ENCODE measurements around the gene PPP2R1B. TPM values are rescaled to one million over a fixed set of nuclear protein-coding genes. Genes with fewer than 3 reads are reported as not detected.

Gene PPP2R1B
- total RNA-seq, 1 experiment from 2014 or later: 27.3 TPM

DNA sequence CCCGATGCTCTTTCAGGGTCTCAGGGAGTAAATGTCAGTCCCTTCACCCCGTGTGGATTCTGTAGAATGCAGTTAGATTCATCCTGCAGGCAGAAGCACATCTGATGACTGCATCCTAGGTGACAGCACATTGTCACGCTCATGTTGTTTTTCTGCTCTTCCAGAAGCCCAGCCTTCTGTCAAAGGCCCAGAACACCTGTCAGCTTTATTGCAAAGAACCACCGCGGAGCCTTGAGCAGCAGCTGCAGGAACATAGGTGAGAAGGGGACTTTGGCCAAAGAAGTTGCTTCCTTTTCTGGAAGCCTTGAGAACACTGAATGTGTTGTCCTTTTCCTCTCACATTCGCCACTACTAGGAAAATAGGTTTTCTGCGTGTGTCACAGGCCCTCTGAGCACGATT lies 43.7 kb downstream of the PPP2R1B start:
- H3K27ac Mint-ChIP-seq (ENCODE audit: low read depth, unreplicated experiment): no peak overlapping the region
- TF ChIP-seq, protein P1, sequence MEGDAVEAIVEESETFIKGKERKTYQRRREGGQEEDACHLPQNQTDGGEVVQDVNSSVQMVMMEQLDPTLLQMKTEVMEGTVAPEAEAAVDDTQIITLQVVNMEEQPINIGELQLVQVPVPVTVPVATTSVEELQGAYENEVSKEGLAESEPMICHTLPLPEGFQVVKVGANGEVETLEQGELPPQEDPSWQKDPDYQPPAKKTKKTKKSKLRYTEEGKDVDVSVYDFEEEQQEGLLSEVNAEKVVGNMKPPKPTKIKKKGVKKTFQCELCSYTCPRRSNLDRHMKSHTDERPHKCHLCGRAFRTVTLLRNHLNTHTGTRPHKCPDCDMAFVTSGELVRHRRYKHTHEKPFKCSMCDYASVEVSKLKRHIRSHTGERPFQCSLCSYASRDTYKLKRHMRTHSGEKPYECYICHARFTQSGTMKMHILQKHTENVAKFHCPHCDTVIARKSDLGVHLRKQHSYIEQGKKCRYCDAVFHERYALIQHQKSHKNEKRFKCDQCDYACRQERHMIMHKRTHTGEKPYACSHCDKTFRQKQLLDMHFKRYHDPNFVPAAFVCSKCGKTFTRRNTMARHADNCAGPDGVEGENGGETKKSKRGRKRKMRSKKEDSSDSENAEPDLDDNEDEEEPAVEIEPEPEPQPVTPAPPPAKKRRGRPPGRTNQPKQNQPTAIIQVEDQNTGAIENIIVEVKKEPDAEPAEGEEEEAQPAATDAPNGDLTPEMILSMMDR (IDR thresholded peaks at IDR 0.05; ENCODE audit: unreplicated experiment): no peak
- no peaks in the 10 kb centered on the region for H3K27me3 Mint-ChIP-seq (ENCODE audit: insufficient read depth, unreplicated experiment)
- no peak overlapping the region for H3K4me3 Mint-ChIP-seq (ENCODE audit: unreplicated experiment)
- peaks cover 57% of the 10 kb centered on the region for H3K36me3 Mint-ChIP-seq (ENCODE audit: insufficient read depth, unreplicated experiment)
- no peaks in the 10 kb centered on the region for H3K9me3 Mint-ChIP-seq (ENCODE audit: unreplicated experiment)
- no peak for DNase-seq (ENCODE audit: unreplicated experiment)
- ChIA-PET CTCF (interaction anchor here (1.0 kb wide), 1 partner anchor 54 kb away, joined by 3 read pairs; no protein-coding TSS in a partner anchor), POLR2A (interaction anchor here (0.6 kb wide), 1 partner anchor 11 kb away, joined by 3 read pairs; no protein-coding TSS in a partner anchor)
- peaks cover 24% of the 10 kb centered on the region for H3K4me1 Mint-ChIP-seq (ENCODE audit: insufficient read depth, unreplicated experiment)
- BruUV-seq (replicated peaks): no TSS peak
- intact Hi-C loops (cut with micrococcal nuclease): no loop called here

DNA sequence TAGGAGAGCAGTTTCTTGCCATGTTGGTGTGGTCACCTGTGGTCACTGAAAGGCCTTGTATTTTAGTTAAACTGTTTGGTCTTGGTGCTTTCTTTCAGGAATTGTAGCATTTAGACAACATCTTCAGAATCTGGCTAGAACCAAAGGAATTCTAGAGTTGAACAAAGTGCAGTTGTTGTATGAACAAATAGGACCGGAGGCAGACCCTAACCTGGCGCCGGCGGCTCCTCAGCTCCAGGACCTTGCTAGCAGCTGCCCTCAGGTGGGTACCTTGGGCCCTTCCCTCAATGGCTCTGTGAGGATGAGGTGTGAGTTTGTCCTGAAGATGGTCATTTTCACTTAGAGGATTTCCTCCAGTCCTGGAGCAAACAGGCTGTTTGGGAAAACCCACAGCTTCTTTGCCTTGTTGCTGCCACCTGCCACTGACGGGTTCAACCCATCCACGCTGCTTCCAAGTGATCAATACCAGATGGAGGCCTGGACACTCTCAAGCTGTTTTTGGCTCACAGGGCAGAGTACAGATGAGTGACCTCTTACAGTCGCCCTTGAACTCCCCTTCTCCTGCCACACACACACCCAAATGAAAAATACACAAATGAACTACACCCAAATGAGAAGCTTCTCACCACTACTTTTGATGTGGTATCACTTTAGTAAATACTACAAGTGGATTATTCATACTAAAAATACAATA lies 45.2 kb downstream of the PPP2R1B start:
- Mint-ChIP-seq H3K27ac (ENCODE audit: low read depth, unreplicated experiment) (no peak overlapping the region), H3K4me3 (ENCODE audit: unreplicated experiment) (no peak overlapping the region), H3K4me1 (ENCODE audit: insufficient read depth, unreplicated experiment) (peaks cover 26% of the 10 kb centered on the region), H3K9me3 (ENCODE audit: unreplicated experiment) (no peaks in the 10 kb centered on the region), H3K36me3 (ENCODE audit: insufficient read depth, unreplicated experiment) (peaks cover 50% of the 10 kb centered on the region), H3K27me3 (ENCODE audit: insufficient read depth, unreplicated experiment) (no peaks in the 10 kb centered on the region)
- BruUV-seq (replicated peaks): no TSS peak
- intact Hi-C loops (cut with micrococcal nuclease): no loop called here
- TF ChIP-seq, protein P1 (IDR thresholded peaks at IDR 0.05; ENCODE audit: unreplicated experiment): no peak
- CTCF ChIA-PET: no interaction called here
- POLR2A ChIA-PET: interaction anchor here (0.6 to 1.0 kb wide), 3 partner anchors 9 to 171 kb away, joined by 3 to 4 read pairs (median 3); no protein-coding TSS in a partner anchor
- no peak for DNase-seq (ENCODE audit: unreplicated experiment)

DNA sequence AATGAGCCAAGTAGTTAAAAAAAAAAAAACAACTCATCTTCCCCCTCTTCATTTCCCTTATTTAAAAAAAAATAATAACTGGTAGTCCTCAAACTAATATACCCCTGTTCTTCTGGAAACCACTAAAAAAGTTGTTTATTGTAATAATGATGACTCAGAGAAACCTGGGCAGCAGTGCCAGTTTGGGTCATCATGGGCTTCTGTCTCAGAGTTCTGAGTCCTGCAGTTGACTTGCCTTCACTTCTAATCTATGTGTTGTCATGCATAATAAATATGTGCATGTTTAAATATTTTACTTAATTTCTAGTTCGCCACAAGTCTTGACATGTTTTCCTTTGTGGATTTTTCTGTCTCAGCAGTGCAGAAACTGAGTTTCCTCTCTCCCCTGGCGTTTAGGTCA lies 46.8 kb downstream of the PPP2R1B start:
- CTCF ChIA-PET: interaction anchor here (0.9 kb wide), 1 partner anchor 14 kb away, joined by 4 read pairs; no protein-coding TSS in a partner anchor
- H3K4me1 Mint-ChIP-seq (ENCODE audit: insufficient read depth, unreplicated experiment): peaks cover 26% of the 10 kb centered on the region
- H3K4me3 Mint-ChIP-seq (ENCODE audit: unreplicated experiment): no peak overlapping the region
- no peaks in the 10 kb centered on the region for H3K9me3 Mint-ChIP-seq (ENCODE audit: unreplicated experiment)
- no TSS peak for BruUV-seq (replicated peaks)
- peak; percentile 42 for DNase-seq (ENCODE audit: unreplicated experiment)
- TF ChIP-seq, protein P1 (IDR thresholded peaks at IDR 0.05; ENCODE audit: unreplicated experiment): no peak
- H3K27ac Mint-ChIP-seq (ENCODE audit: low read depth, unreplicated experiment): peak overlapping the region; percentile 89
- no peaks in the 10 kb centered on the region for H3K27me3 Mint-ChIP-seq (ENCODE audit: insufficient read depth, unreplicated experiment)
- intact Hi-C loops (cut with micrococcal nuclease): loop anchor here (5.0 kb wide), 1 partner anchor 117 kb away; the partner anchor contains the start of gene SIK2
- peaks cover 44% of the 10 kb centered on the region for H3K36me3 Mint-ChIP-seq (ENCODE audit: insufficient read depth, unreplicated experiment)
- POLR2A ChIA-PET: interaction anchor here (0.9 kb wide), 1 partner anchor 8 kb away, joined by 3 read pairs; no protein-coding TSS in a partner anchor

DNA sequence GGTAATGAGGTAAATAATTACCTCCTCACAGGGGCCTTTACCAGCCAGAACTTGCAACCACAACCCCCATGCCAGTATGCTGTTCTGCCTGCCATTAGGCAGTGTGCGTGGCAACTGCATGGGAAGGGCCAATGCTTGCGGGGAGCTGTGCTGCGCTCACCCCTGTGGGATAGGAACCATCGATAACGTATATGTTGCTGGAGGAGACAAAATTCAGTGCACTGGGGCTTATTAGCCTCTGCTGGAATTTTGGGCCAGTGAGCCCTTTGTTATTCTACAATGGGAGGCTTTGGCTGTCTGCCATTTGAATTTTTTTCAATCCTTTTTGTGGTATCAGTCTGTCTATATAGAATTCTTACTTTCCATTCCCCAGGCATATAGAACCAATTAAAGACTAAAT lies 47.3 kb downstream of the PPP2R1B start:
- no TSS peak for BruUV-seq (replicated peaks)
- H3K36me3 Mint-ChIP-seq (ENCODE audit: insufficient read depth, unreplicated experiment): peaks cover 40% of the 10 kb centered on the region
- H3K27ac Mint-ChIP-seq (ENCODE audit: low read depth, unreplicated experiment): peak overlapping the region; percentile 89
- no peaks in the 10 kb centered on the region for H3K9me3 Mint-ChIP-seq (ENCODE audit: unreplicated experiment)
- H3K27me3 Mint-ChIP-seq (ENCODE audit: insufficient read depth, unreplicated experiment): no peaks in the 10 kb centered on the region
- intact Hi-C loops (cut with micrococcal nuclease): loop anchor here (5.0 kb wide), 1 partner anchor 117 kb away; the partner anchor contains the start of gene SIK2
- peaks cover 26% of the 10 kb centered on the region for H3K4me1 Mint-ChIP-seq (ENCODE audit: insufficient read depth, unreplicated experiment)
- POLR2A ChIA-PET: interaction anchor here (0.9 to 1.6 kb wide), 2 partner anchors 12 to 20 kb away, joined by 3 to 7 read pairs; no protein-coding TSS in a partner anchor
- TF ChIP-seq, protein P1 (IDR thresholded peaks at IDR 0.05; ENCODE audit: unreplicated experiment): no peak
- CTCF ChIA-PET: interaction anchor here (0.9 to 2.4 kb wide), 2 partner anchors 14 to 114 kb away, joined by 4 to 10 read pairs; no protein-coding TSS in a partner anchor
- H3K4me3 Mint-ChIP-seq (ENCODE audit: unreplicated experiment): no peak overlapping the region
- no peak for DNase-seq (ENCODE audit: unreplicated experiment)

Data from MCF 10A (cell line).